Calu3 (cell line): ENCODE data around the gene CACNA2D3. TPM values are rescaled to one million over a fixed set of nuclear protein-coding genes. Genes with fewer than 3 reads are reported as not detected.
A peak's percentile ranks its signal among the peaks of the same experiment; 100 is the strongest.

Experiments
- BruUV-seq: library from RNA; stranded (reverse); fragments of 400-500 nt; replicated peaks from 2 replicates; lab custom pipeline; 2021; lab: Mats Ljungman, UMichigan
- CTCF ChIA-PET: fragments of 300-600 bp; sonication (Branson Sonifier 250); formaldehyde crosslinking; loops from one replicate; lab custom pipeline; 2022; ENCODE audit warnings: antibody characterized with exemption; lab: Charles Lee
- DNase-seq: peaks from one replicate; pipeline ENCODE4 v3.0.0; 2022
- H3K27ac Mint-ChIP-seq: one replicate; pipeline ENCODE4 v1.8.0; 2022; ENCODE audit warnings: mixed read lengths; ENCODE audit not compliant: unreplicated experiment
- H3K27me3 Mint-ChIP-seq: one replicate; pipeline ENCODE4 v1.8.0; 2022; ENCODE audit warnings: mixed read lengths; ENCODE audit not compliant: unreplicated experiment
- H3K36me3 Mint-ChIP-seq: one replicate; pipeline ENCODE4 v1.8.0; 2022; ENCODE audit warnings: mild to moderate bottlenecking, moderate library complexity, mixed read lengths; ENCODE audit not compliant: insufficient read depth, unreplicated experiment
- H3K4me1 Mint-ChIP-seq: one replicate; pipeline ENCODE4 v1.8.0; 2022; ENCODE audit warnings: mild to moderate bottlenecking, low read depth, mixed read lengths; ENCODE audit not compliant: unreplicated experiment
- H3K4me3 Mint-ChIP-seq: one replicate; pipeline ENCODE4 v1.8.0; 2022; ENCODE audit warnings: mild to moderate bottlenecking, low read depth, moderate library complexity, mixed read lengths; ENCODE audit not compliant: unreplicated experiment
- H3K9me3 Mint-ChIP-seq: one replicate; pipeline ENCODE4 v1.8.0; 2022; ENCODE audit warnings: low read depth, mixed read lengths; ENCODE audit not compliant: unreplicated experiment
- intact Hi-C: fragments of 100-400 bp; cut with micrococcal nuclease; formaldehyde crosslinking; loops from one replicate; pipeline ENCODE4 v1.10.0; 2022; ENCODE audit not compliant: unreplicated experiment
- total RNA-seq: library from RNA; stranded (reverse); gene quantifications from 2 replicates; pipeline ENCODE4 v1.2.3, GENCODE V29; 2022
- TF ChIP-seq, protein P1 (sequence below): fragments of 200-600 bp; IDR thresholded peaks from one replicate; pipeline ENCODE4 v1.8.0; 2022; ENCODE audit warnings: antibody characterized with exemption; ENCODE audit not compliant: unreplicated experiment

The CACNA2D3 gene
- total RNA-seq, 1 experiment from 2014 or later = not detected

DNA sequence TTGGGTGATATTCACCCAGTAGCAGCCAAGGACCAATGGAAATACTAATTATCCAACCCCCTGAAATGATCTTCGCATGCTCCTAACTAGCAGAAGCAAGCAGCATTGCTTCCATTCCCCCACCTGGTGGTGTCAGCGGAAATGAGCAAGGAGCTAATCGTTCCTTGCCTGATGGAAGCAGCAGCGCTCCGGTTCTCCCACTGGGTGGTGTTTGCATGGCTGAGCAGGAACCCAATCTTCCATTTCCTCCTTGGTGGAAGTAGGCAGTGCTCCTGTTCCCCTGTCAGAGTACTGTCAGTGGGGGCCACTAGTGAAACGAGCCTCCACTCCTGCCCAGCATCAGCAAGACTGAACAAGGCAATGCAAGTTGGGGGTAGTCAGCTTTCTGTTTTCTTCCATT lies 311.5 kb downstream of the CACNA2D3 start:
- H3K27ac Mint-ChIP-seq = no peak overlapping the region
- peaks cover 2% of the 10 kb centered on the region for H3K9me3 Mint-ChIP-seq
- CTCF ChIA-PET = no interaction called here
- no peaks in the 10 kb centered on the region for H3K27me3 Mint-ChIP-seq
- H3K4me3 Mint-ChIP-seq = no peak overlapping the region
- intact Hi-C loops = no loop called here
- TF ChIP-seq, protein P1, sequence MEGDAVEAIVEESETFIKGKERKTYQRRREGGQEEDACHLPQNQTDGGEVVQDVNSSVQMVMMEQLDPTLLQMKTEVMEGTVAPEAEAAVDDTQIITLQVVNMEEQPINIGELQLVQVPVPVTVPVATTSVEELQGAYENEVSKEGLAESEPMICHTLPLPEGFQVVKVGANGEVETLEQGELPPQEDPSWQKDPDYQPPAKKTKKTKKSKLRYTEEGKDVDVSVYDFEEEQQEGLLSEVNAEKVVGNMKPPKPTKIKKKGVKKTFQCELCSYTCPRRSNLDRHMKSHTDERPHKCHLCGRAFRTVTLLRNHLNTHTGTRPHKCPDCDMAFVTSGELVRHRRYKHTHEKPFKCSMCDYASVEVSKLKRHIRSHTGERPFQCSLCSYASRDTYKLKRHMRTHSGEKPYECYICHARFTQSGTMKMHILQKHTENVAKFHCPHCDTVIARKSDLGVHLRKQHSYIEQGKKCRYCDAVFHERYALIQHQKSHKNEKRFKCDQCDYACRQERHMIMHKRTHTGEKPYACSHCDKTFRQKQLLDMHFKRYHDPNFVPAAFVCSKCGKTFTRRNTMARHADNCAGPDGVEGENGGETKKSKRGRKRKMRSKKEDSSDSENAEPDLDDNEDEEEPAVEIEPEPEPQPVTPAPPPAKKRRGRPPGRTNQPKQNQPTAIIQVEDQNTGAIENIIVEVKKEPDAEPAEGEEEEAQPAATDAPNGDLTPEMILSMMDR = no peak
- no peaks in the 10 kb centered on the region for H3K36me3 Mint-ChIP-seq
- BruUV-seq = no TSS peak
- DNase-seq = peak; percentile 18
- H3K4me1 Mint-ChIP-seq = no peaks in the 10 kb centered on the region

DNA sequence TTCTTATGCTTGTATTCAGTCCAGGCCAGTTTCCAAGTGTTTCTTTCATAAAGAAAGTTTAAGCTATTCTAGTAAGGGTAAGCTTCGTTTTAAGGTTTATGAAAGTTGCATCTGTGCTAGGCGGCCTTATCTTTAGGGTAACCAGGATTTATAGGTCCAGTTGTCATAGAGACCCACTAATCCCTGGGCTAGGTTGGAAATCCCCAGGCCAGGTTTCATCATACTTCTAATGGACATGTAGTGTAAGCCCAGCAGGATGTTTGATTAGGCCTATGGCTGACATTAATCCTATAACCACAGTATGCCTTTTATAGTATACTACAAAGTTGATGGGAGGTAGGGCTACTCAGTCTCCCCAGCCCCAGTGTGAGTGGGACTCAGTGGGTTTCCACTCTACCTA lies 312.4 kb downstream of the CACNA2D3 start:
- no peaks in the 10 kb centered on the region for H3K27me3 Mint-ChIP-seq
- intact Hi-C loops = no loop called here
- DNase-seq = no peak
- TF ChIP-seq, protein P1 = no peak
- no peak overlapping the region for H3K27ac Mint-ChIP-seq
- no peaks in the 10 kb centered on the region for H3K4me1 Mint-ChIP-seq
- CTCF ChIA-PET = no interaction called here
- no peak overlapping the region for H3K4me3 Mint-ChIP-seq
- peaks cover 2% of the 10 kb centered on the region for H3K9me3 Mint-ChIP-seq
- H3K36me3 Mint-ChIP-seq = no peaks in the 10 kb centered on the region
- no TSS peak for BruUV-seq

DNA sequence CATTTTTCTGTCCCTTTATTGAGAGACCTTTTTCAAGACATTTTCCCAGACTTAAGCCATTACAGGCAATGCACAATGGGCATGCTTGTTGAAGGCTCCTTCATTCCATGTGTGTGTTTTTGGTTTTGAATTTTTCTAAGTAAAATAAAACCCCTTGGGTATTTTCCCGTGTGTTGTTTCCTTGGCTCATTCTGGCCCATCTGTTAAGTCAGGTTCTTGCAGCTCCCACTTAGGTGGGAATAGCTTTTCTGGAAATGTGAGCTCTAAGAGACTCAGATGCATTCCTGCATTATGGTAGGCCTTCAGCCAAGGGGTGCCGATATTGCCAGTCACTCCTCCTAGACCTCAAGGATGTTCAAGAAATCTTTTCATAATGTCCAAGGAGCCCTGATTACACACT lies 314.9 kb downstream of the CACNA2D3 start:
- BruUV-seq = no TSS peak
- CTCF ChIA-PET = no interaction called here

DNA sequence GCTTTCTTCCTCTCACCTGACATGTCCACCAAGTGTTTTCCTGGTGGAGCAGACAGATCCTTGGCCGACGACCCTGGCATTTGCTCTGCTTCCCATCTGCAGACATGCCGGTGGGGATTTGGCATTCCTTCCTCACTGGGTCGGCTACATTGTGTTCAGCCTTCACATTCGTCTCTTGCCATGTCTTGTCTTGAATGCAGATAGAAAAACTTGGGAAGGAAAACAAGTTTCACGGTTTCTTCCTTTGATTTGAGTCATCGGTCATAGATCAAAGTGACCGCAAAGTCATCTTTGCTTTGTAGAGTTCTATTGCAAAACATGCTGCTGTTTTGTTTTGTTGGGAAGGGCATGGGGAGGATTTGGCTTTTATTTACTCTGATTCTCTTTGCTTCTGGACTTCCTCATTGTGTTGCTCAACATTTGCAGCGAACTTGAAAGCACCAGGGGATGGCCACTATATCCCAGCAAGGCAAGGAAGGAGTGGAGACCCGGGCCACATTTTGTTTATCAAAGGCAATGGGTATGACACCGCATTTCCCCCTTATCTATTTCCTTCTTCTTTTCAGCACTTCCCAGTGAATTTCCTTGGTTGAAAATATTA lies 321.3 kb downstream of the CACNA2D3 start:
- no peak overlapping the region for H3K27ac Mint-ChIP-seq
- CTCF ChIA-PET = no interaction called here
- DNase-seq = no peak
- H3K4me1 Mint-ChIP-seq = no peaks in the 10 kb centered on the region
- TF ChIP-seq, protein P1 = no peak
- H3K27me3 Mint-ChIP-seq = no peaks in the 10 kb centered on the region
- H3K9me3 Mint-ChIP-seq = no peaks in the 10 kb centered on the region
- BruUV-seq = no TSS peak
- no peaks in the 10 kb centered on the region for H3K36me3 Mint-ChIP-seq
- H3K4me3 Mint-ChIP-seq = no peak overlapping the region
- intact Hi-C loops = no loop called here

More for the DNA sequence above, 314.9 kb downstream of the CACNA2D3 start:
- no peak overlapping the region for H3K27ac Mint-ChIP-seq
- intact Hi-C loops = no loop called here
- H3K9me3 Mint-ChIP-seq = peaks cover 2% of the 10 kb centered on the region
- no peak overlapping the region for H3K4me3 Mint-ChIP-seq
- TF ChIP-seq, protein P1 = no peak
- DNase-seq = no peak
- no peaks in the 10 kb centered on the region for H3K4me1 Mint-ChIP-seq
- no peaks in the 10 kb centered on the region for H3K36me3 Mint-ChIP-seq
- no peaks in the 10 kb centered on the region for H3K27me3 Mint-ChIP-seq
